GM12873 (cell line): ENCODE results near the gene MORC2.

ENCODE experiments used
- CTCF ChIP-seq: IDR thresholded peaks from 2 replicates; pipeline ENCODE4 v1.5.1; 2012; ENCODE audit warnings: low read depth, mild to moderate bottlenecking, moderate library complexity, low read length, control low read depth; ENCODE audit not compliant: insufficient read depth; ENCODE audit errors: missing control alignments

MORC2 gene

GRCh38 chr22:30990690-30991089 is 22.1 kb upstream of the MORC2 start:
- TF ChIP-seq CTCF = no peak

DNA sequence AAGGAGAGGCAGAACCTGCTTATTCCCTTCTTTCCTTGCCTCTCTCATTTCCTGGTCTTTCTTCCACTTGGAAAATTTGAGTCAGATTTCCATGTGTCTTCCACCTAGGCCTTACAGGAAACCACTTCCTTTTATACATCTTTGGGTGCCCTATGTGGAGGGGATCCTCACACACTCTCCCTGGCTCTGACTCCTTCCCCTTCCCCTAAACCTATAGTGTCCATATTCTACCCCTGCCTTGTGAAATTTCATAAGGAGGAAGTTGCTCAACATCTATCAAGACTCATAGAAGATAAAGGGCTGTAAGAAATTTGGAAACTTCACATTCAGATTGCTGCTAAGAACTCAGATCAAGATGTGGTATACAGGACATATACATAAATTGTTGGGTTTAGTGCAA is 20.9 kb upstream of the MORC2 start:
- no peak for TF ChIP-seq CTCF

- TF ChIP-seq CTCF = no peak
Measured at GRCh38 chr22:30985561-30986208, 17.1 kb upstream of the MORC2 start.

- TF ChIP-seq CTCF = no peak
Measured at GRCh38 chr22:30984317-30984716, 15.7 kb upstream of the MORC2 start.

- TF ChIP-seq CTCF = no peak
Measured at GRCh38 chr22:30982512-30982911, 13.9 kb upstream of the MORC2 start.

- no peak for TF ChIP-seq CTCF
Measured at GRCh38 chr22:30979932-30980331, 11.4 kb upstream of the MORC2 start.

GRCh38 chr22:30978304-30978962 is 9.9 kb upstream of the MORC2 start:
- no peak for TF ChIP-seq CTCF
